ENCODE data around the gene NEDD4L. TPM values are rescaled to one million over a fixed set of nuclear protein-coding genes. Genes with fewer than 3 reads are reported as not detected.

NEDD4L gene
- total and polyA plus RNA-seq, 5 donors from 2014 or later: 4.4 to 19.6 (median 7.8) TPM

- peaks cover 33% of the 10 kb centered on the region for H3K4me1 ChIP-seq (ENCODE audit: control insufficient read depth, insufficient read depth, low read length, poor library complexity, severe bottlenecking)
- peaks cover 0 to 2% (median 0%) of the 10 kb centered on the region in 7 donors for H3K9me3 Mint-ChIP-seq
Measured at GRCh38 chr18:58298251-58299134, 254.5 kb downstream of the NEDD4L start.

GRCh38 chr18:58299135-58299473 lies 255.1 kb downstream of the NEDD4L start:
- no peak for DNase-seq
- Mint-ChIP-seq H3K4me1 (peaks cover 12 to 43% (median 23%) of the 10 kb centered on the region in 4 donors), H3K27me3 (no peaks in the 10 kb centered on the region), H3K9me3 (peaks cover 0 to 2% (median 0%) of the 10 kb centered on the region in 7 donors), H3K36me3 (no peaks in the 10 kb centered on the region), H3K27ac (no peak overlapping the region), H3K4me3 (no peak overlapping the region)
- Histone ChIP-seq H3K9me3 (ENCODE audit: control insufficient read depth in 2 of 2, low read length in 2 of 2) (no peaks in the 10 kb centered on the region), H3K36me3 (ENCODE audit: control insufficient read depth, insufficient read depth, low read length) (no peaks in the 10 kb centered on the region), H3K4me1 (ENCODE audit: control insufficient read depth, insufficient read depth, low read length, poor library complexity, severe bottlenecking) (peaks cover 34% of the 10 kb centered on the region), H3K27me3 (ENCODE audit: control insufficient read depth, insufficient read depth, low read length) (no peaks in the 10 kb centered on the region), H3K27ac (ENCODE audit: insufficient read depth, low read length, poor library complexity, severe bottlenecking) (no peak overlapping the region), H3K4me3 (ENCODE audit: low read depth, low read length) (no peak overlapping the region)
- no peak for ATAC-seq (ENCODE audit: low read depth in 2 of 2)

More at GRCh38 chr18:58298251-58299134, 254.5 kb downstream of the NEDD4L start:
- H3K27me3 Mint-ChIP-seq: no peaks in the 10 kb centered on the region
- Histone ChIP-seq H3K27ac (ENCODE audit: insufficient read depth, low read length, poor library complexity, severe bottlenecking) (peak overlapping the region; percentile 15), H3K4me3 (ENCODE audit: low read depth, low read length) (no peak overlapping the region), H3K9me3 (ENCODE audit: control insufficient read depth in 2 of 2, low read length in 2 of 2) (no peaks in the 10 kb centered on the region), H3K36me3 (ENCODE audit: control insufficient read depth, insufficient read depth, low read length) (no peaks in the 10 kb centered on the region), H3K27me3 (ENCODE audit: control insufficient read depth, insufficient read depth, low read length) (no peaks in the 10 kb centered on the region)
- H3K4me1 Mint-ChIP-seq: peaks cover 9 to 39% (median 19%) of the 10 kb centered on the region in 4 donors
- no peak for DNase-seq
- H3K36me3 Mint-ChIP-seq: no peaks in the 10 kb centered on the region
- peak overlapping the region in 1 of 3 donors; percentile 60 for H3K27ac Mint-ChIP-seq
- no peak for ATAC-seq (ENCODE audit: low read depth in 2 of 2)
- H3K4me3 Mint-ChIP-seq: no peak overlapping the region

- Histone ChIP-seq H3K9me3 (ENCODE audit: control insufficient read depth in 2 of 2, low read length in 2 of 2) (no peaks in the 10 kb centered on the region), H3K4me3 (ENCODE audit: low read depth, low read length) (no peak overlapping the region), H3K36me3 (ENCODE audit: control insufficient read depth, insufficient read depth, low read length) (no peaks in the 10 kb centered on the region), H3K27me3 (ENCODE audit: control insufficient read depth, insufficient read depth, low read length) (no peaks in the 10 kb centered on the region), H3K27ac (ENCODE audit: insufficient read depth, low read length, poor library complexity, severe bottlenecking) (peak overlapping the region; percentile 36), H3K4me1 (ENCODE audit: control insufficient read depth, insufficient read depth, low read length, poor library complexity, severe bottlenecking) (peaks cover 34% of the 10 kb centered on the region)
- DNase-seq (no peak), ATAC-seq (ENCODE audit: low read depth in 2 of 2) (no peak)
- peaks cover 3% of the 10 kb centered on the region for H3K27me3 Mint-ChIP-seq
- peaks cover 0 to 4% (median 0%) of the 10 kb centered on the region in 7 donors for H3K9me3 Mint-ChIP-seq
- peak overlapping the region in 1 of 3 donors; percentile 59 for H3K27ac Mint-ChIP-seq
- H3K36me3 Mint-ChIP-seq: no peaks in the 10 kb centered on the region
- peaks cover 12 to 43% (median 26%) of the 10 kb centered on the region in 4 donors for H3K4me1 Mint-ChIP-seq
- H3K4me3 Mint-ChIP-seq: peak overlapping the region in 1 of 4 donors; percentile 8
Measured at GRCh38 chr18:58299936-58300335, 255.9 kb downstream of the NEDD4L start.

- Mint-ChIP-seq H3K4me1 (peaks cover 12 to 41% (median 26%) of the 10 kb centered on the region in 4 donors), H3K27me3 (peaks cover 4% of the 10 kb centered on the region), H3K27ac (peak overlapping the region; percentile 27 to 59 (median 27)), H3K4me3 (no peak overlapping the region), H3K9me3 (peaks cover 0 to 5% (median 0%) of the 10 kb centered on the region in 7 donors), H3K36me3 (no peaks in the 10 kb centered on the region)
- DNase-seq (no peak), ATAC-seq (ENCODE audit: low read depth in 2 of 2) (peak in 1 of 2 donors; percentile 46)
- no peaks in the 10 kb centered on the region for H3K36me3 ChIP-seq (ENCODE audit: control insufficient read depth, insufficient read depth, low read length)
- H3K4me1 ChIP-seq (ENCODE audit: control insufficient read depth, insufficient read depth, low read length, poor library complexity, severe bottlenecking): peaks cover 34% of the 10 kb centered on the region
- no peak overlapping the region for H3K27ac ChIP-seq (ENCODE audit: insufficient read depth, low read length, poor library complexity, severe bottlenecking)
- H3K4me3 ChIP-seq (ENCODE audit: low read depth, low read length): peak overlapping the region; percentile 28
- H3K9me3 ChIP-seq (ENCODE audit: control insufficient read depth in 2 of 2, low read length in 2 of 2): peaks cover 0 to 9% of the 10 kb centered on the region in 2 experiments
- no peaks in the 10 kb centered on the region for H3K27me3 ChIP-seq (ENCODE audit: control insufficient read depth, insufficient read depth, low read length)
Measured at GRCh38 chr18:58300867-58301266, 256.8 kb downstream of the NEDD4L start.

- Mint-ChIP-seq H3K27ac (peak overlapping the region in 1 of 3 donors; percentile 37), H3K27me3 (peaks cover 4% of the 10 kb centered on the region), H3K4me1 (peaks cover 7 to 41% (median 19%) of the 10 kb centered on the region in 4 donors), H3K36me3 (no peaks in the 10 kb centered on the region), H3K9me3 (peaks cover 0 to 5% (median 0%) of the 10 kb centered on the region in 7 donors), H3K4me3 (peak overlapping the region in 1 of 4 donors; percentile 48)
- peaks cover 24% of the 10 kb centered on the region for H3K4me1 ChIP-seq (ENCODE audit: control insufficient read depth, insufficient read depth, low read length, poor library complexity, severe bottlenecking)
- DNase-seq (peak in 1 of 3 donors; percentile 26), ATAC-seq (ENCODE audit: low read depth in 2 of 2) (no peak)
- H3K9me3 ChIP-seq (ENCODE audit: control insufficient read depth in 2 of 2, low read length in 2 of 2): peaks cover 0 to 12% of the 10 kb centered on the region in 2 experiments
- H3K4me3 ChIP-seq (ENCODE audit: low read depth, low read length): peak overlapping the region; percentile 21
- no peaks in the 10 kb centered on the region for H3K27me3 ChIP-seq (ENCODE audit: control insufficient read depth, insufficient read depth, low read length)
- H3K27ac ChIP-seq (ENCODE audit: insufficient read depth, low read length, poor library complexity, severe bottlenecking): peak overlapping the region; percentile 60
- H3K36me3 ChIP-seq (ENCODE audit: control insufficient read depth, insufficient read depth, low read length): no peaks in the 10 kb centered on the region
Measured at GRCh38 chr18:58302811-58303210, 258.8 kb downstream of the NEDD4L start.

GRCh38 chr18:58303363-58303762 lies 259.3 kb downstream of the NEDD4L start:
- peak overlapping the region; percentile 60 for H3K27ac ChIP-seq (ENCODE audit: insufficient read depth, low read length, poor library complexity, severe bottlenecking)
- H3K27me3 Mint-ChIP-seq: peaks cover 4% of the 10 kb centered on the region

GRCh38 chr18:58305792-58306191 lies 261.8 kb downstream of the NEDD4L start:
- peaks cover 0 to 12% of the 10 kb centered on the region in 2 experiments for H3K9me3 ChIP-seq (ENCODE audit: control insufficient read depth in 2 of 2, low read length in 2 of 2)
- H3K9me3 Mint-ChIP-seq: peaks cover 0 to 3% (median 3%) of the 10 kb centered on the region in 7 donors
- no peaks in the 10 kb centered on the region for H3K36me3 ChIP-seq (ENCODE audit: control insufficient read depth, insufficient read depth, low read length)
- DNase-seq: no peak
- ATAC-seq (ENCODE audit: low read depth in 2 of 2): no peak
- no peaks in the 10 kb centered on the region for H3K27me3 ChIP-seq (ENCODE audit: control insufficient read depth, insufficient read depth, low read length)
- peaks cover 34% of the 10 kb centered on the region for H3K4me1 ChIP-seq (ENCODE audit: control insufficient read depth, insufficient read depth, low read length, poor library complexity, severe bottlenecking)
- H3K4me3 Mint-ChIP-seq: no peak overlapping the region
- H3K36me3 Mint-ChIP-seq: no peaks in the 10 kb centered on the region
- H3K27ac Mint-ChIP-seq: no peak overlapping the region
- peaks cover 4% of the 10 kb centered on the region for H3K27me3 Mint-ChIP-seq
- no peak overlapping the region for H3K27ac ChIP-seq (ENCODE audit: insufficient read depth, low read length, poor library complexity, severe bottlenecking)
- H3K4me1 Mint-ChIP-seq: peaks cover 14 to 52% (median 31%) of the 10 kb centered on the region in 4 donors
- H3K4me3 ChIP-seq (ENCODE audit: low read depth, low read length): no peak overlapping the region

More at GRCh38 chr18:58303363-58303762, 259.3 kb downstream of the NEDD4L start:
- peaks cover 0 to 5% (median 0%) of the 10 kb centered on the region in 7 donors for H3K9me3 Mint-ChIP-seq
- H3K36me3 ChIP-seq (ENCODE audit: control insufficient read depth, insufficient read depth, low read length): no peaks in the 10 kb centered on the region
- no peaks in the 10 kb centered on the region for H3K27me3 ChIP-seq (ENCODE audit: control insufficient read depth, insufficient read depth, low read length)
- H3K27ac Mint-ChIP-seq: peak overlapping the region; percentile 37 to 90 (median 74)
- H3K36me3 Mint-ChIP-seq: no peaks in the 10 kb centered on the region
- peaks cover 0 to 12% of the 10 kb centered on the region in 2 experiments for H3K9me3 ChIP-seq (ENCODE audit: control insufficient read depth in 2 of 2, low read length in 2 of 2)
- peaks cover 7 to 40% (median 19%) of the 10 kb centered on the region in 4 donors for H3K4me1 Mint-ChIP-seq
- peak; percentile 66 to 77 for ATAC-seq (ENCODE audit: low read depth in 2 of 2)
- H3K4me1 ChIP-seq (ENCODE audit: control insufficient read depth, insufficient read depth, low read length, poor library complexity, severe bottlenecking): peaks cover 23% of the 10 kb centered on the region
- peak overlapping the region; percentile 1 to 49 (median 12) for H3K4me3 Mint-ChIP-seq
- peak in 2 of 3 donors; percentile 29 to 62 for DNase-seq
- peak overlapping the region; percentile 21 for H3K4me3 ChIP-seq (ENCODE audit: low read depth, low read length)

All from CD4-positive, CD25-positive, alpha-beta regulatory T cell (primary cell).